ENCODE measurements around the gene CLTB.
"Not testable (repeated sequence)": the region's sequence is repeated elsewhere in the genome, so short reads cannot be mapped to it uniquely, and the experiment has no call there.

The CLTB gene, protein sequence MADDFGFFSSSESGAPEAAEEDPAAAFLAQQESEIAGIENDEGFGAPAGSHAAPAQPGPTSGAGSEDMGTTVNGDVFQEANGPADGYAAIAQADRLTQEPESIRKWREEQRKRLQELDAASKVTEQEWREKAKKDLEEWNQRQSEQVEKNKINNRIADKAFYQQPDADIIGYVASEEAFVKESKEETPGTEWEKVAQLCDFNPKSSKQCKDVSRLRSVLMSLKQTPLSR

DNA sequence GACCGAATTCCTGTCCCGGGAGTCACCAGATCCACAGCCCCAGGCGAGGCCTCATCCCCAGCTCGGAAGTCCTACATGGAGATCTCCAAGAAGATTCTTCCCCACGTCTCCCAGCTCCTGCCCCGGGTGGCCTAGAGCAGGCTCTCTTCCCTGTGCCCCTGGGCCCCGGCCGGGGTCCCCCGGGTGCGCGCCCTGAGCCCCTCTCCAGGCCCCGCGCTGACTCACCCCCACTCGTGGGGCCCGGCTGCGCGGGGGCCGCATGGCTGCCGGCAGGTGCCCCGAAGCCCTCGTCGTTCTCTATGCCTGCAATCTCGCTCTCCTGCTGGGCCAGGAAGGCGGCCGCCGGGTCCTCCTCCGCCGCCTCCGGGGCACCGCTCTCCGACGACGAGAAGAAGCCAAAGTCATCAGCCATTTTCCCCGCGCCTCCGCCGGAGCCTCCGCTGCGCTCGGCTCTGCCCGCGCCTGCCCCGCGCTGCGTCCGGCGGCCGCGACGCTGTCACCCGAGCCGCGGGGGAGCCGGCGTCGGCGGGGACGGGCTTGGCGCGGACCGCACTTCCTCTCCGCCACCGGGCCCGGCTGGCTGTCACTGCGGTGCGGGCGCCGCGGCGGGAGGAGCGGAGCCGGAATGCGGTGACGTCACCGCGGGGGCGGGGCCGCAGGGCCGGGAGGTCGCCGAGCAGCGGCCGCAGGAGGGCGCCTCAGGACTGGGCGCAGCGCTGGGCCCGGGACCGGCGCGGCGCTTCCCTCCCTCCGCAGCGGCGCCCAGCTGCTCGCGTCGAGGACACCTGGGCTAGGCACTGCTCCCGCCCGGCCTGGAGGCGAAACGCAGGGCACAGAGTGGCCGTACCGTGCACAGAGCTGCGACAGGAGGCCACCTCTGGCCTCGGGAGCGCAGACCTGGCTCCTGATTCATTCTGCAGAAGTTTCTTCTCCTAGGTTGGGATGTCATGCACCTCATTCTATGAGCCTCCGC is at the start of gene CLTB:
CLTB (minus strand) TSS at position 588 of the 973 bp plus-strand sequence; CDS start at position 412, 176 bp downstream.
- DNase-seq (ENCODE audit: low spot score): peak; percentile 93

DNA sequence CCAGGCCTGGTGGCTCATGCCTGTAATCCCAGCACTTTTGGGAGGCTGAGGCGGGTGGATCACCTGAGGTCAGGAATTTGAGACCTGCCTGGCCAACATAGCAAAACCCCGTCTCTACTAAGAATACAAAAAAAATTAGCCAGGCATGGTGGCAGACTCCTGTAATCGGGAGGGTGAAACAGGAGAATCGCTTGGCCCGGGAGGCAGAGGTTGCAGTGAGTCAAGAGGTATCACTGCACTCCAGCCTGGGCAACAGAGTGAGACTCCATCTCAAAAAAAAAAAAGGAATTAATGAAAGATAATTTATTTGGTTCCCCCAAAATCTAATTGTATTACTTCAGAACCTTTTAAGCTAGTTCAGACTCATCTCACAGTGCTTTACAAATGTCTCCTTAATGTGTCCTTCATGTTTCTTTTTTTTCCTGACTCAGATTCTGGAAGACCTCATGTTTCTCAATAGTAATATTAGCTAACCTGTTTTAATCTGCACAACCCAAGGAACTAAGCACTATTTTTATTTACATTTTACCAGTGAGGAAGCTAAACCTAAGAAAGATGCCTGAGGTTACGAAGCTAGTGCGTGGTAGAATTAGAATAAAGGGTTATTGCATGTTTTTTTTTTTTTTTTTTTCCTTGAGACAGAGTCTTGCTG is 46.9 kb upstream of the CLTB start:
- DNase-seq (ENCODE audit: low spot score): no peak

DNA sequence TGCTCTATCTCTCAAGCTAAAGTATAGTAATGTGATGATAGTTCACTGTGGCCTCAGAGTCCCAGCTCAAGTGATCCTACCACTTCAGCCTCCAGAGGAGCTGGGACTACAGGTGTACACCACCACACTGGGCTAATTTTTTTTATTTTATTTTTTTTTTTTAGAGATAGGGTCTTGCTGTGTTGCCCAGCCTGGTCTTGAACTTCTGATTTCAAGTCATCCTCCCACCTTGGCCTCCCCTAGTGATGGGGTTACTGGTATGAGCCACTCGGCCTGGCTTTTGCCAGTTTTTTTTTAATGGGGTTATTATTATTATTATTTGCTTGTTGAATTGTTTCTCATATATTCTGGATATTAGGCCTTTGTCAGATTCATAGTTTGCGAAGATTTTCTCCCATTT is 45.0 kb upstream of the CLTB start:
- DNase-seq (ENCODE audit: low spot score): no peak

DNA sequence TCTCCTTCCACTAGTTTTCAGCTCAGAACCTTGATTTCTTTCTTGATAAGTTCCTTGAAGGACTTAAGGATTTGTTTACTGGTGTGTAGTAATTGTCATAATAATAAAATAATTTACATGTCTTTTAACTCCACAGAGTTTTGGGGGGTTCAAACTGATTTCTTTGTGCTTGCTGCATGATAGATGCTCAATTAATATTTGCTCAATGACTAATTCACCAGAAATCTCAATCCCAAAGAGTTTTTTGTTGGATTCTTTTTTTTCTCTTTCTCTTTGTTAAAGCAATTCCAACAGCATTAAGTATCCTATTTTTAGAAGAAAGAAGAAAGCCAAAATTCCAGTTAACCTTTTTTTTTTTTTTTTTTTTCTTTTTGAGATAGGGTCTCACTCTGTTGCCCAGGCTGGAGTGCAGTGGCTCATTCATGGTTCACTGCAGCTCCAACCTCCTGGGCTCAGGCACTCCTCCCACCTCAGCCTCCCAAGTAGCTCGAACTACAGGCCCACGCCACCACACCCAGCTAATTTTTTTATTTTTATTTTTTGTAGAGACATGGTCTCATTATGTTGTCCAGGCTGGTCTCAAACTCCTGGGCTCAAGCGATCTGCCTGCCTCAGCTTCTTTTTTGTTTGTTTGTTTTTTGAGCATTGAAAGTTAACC is 42.7 kb upstream of the CLTB start:
- DNase-seq (ENCODE audit: low spot score): no peak

- DNase-seq (ENCODE audit: low spot score): no peak
Measured at GRCh38 chr5:176454724-176455394, 38.5 kb upstream of the CLTB start.

GRCh38 chr5:176450077-176450476 is 33.7 kb upstream of the CLTB start:
- DNase-seq (ENCODE audit: low spot score): no peak

DNA sequence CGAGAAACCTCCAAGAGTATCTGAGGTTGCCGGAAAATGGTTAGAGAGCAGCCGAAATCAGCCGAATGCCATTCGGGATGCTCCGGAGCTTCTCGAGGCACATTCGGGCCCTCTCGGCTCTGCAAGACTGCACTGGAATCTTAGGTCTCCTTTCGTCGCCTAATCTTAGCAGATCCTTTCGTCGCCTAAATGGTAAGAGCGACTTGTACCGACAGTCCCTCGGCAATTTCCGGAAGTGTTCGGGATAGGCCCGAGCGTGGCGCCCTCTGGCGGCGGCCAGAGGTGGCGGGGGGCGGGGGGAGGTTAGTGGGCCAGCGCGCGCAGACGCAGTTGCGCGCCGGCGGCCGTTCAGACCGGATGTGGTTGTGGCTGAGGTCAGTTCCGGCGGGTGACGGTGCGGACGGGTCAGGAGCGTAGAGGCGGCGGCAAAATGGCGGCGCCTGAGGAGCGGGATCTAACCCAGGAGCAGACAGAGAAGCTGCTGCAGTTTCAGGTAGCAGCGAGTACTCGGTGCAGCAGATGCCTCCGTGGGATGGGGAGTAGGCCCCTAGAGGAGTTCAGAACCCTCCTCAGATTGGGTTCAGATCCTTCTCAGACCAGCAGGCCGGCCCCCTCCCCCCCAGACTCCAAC is 31.8 kb upstream of the CLTB start, which contains the start of gene FAF2:
FAF2 (plus strand) TSS at position 408 of the 631 bp plus-strand sequence; CDS start at position 431, 23 bp downstream.
- DNase-seq (ENCODE audit: low spot score): peak; percentile 100

- no peak for DNase-seq (ENCODE audit: low spot score)
Measured at GRCh38 chr5:176447591-176447977, 31.2 kb upstream of the CLTB start.

- peak; percentile 50 for DNase-seq (ENCODE audit: low spot score)
Measured at GRCh38 chr5:176446884-176447590, 30.7 kb upstream of the CLTB start.

DNA sequence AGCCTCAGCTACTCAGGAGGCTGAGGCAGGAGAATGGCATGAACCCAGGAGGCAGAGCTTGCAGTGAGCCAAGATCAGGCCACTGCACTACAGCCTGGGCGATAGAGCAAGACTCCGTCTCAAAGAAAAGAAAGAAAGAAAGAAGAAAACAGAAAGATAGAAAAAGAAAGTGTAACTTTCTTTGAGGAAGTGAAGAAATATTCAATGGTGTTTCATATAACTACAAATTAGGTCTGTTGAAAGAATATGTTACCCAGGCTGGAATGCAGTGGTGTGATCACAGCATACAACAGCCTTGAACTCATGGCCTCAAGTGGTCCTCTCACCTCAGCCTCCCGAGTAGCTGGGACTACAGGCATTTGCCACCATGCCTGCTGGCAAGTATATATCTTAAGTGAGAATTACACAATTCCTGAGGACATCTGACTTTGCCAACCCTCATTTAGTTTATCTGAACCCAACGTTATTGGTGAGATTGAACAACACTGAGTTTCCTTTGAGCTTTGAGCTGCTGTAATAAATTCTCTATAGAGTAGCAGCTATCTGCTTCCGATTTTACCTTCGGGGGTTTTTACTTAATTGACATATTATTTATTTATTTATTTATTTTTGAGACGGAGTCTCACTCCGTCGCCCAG is 29.8 kb upstream of the CLTB start:
- no peak for DNase-seq (ENCODE audit: low spot score)

DNA sequence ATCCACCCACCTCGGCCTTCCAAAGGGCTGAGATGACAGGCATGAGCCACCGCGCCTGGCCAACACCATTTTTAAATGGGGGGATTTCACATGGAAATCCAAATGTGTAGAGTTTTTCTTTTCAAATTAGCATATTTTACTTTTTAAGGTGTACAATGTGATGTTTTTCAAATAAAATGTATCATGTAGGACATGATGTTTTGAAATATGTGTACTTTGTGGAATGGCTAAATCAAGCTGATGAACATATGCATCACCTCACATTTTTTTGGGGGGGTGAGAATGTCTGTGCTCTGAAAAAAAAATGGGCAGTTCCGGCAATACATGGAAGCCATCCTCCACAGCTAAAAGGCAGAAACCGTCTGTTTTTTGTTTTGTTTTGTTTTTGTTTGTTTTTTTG is 28.4 kb upstream of the CLTB start:
- DNase-seq (ENCODE audit: low spot score): no peak

GRCh38 chr5:176442911-176443310 is 26.6 kb upstream of the CLTB start:
- DNase-seq (ENCODE audit: low spot score): not testable (repeated sequence)

DNA sequence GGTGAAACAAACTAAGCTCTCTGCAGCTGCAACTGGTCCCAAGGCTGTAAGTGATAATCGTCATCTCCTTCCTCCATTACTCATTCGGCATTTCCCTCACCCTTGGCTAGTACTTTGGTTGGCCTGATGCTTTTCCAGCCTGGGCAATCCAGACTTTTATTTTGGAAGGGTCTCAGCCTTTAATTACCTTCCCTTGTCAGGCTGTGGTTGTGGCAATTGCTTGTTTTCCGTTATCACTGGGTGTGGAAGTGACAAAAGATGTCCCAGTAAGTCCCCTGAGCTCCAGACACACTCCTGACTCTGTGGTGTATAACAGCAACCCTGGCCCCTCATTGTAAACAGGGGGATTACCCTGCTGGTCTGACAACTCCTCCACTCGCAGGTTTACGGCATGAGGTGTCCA is 25.6 kb upstream of the CLTB start:
- DNase-seq (ENCODE audit: low spot score): no peak

GRCh38 chr5:176440927-176441706 is 24.8 kb upstream of the CLTB start:
- DNase-seq (ENCODE audit: low spot score): no peak

GRCh38 chr5:176438959-176439757 is 22.8 kb upstream of the CLTB start:
- DNase-seq (ENCODE audit: low spot score): no peak

DNA sequence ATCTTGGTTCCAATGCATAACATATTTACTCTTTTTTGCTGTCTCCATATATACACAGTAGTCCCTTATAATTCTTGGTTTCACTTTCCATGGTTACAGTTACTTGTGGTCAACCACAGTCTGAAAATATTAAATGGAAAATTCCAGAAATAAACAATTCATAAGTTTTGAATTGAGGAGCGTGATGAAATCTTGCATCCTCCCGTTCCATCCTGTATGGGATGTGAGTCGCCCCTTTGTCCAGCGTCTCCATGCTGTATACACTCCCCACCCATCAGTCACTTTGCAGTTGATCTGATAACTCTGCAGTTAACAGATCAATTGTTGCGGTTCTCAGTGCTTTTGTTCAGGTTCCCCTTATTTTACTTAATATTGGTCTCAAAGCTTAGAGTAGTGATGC is 20.3 kb upstream of the CLTB start:
- no peak for DNase-seq (ENCODE audit: low spot score)

- no peak for DNase-seq (ENCODE audit: low spot score)
Measured at GRCh38 chr5:176432707-176433106, 16.4 kb upstream of the CLTB start.

GRCh38 chr5:176429972-176430371 is 13.6 kb upstream of the CLTB start:
- no peak for DNase-seq (ENCODE audit: low spot score)

Measured in ecto neural progenitor cell (in vitro differentiated cells).